GM23338 (cell line): Measurements from ENCODE around the gene STRA8. TPM values are rescaled to one million over a fixed set of nuclear protein-coding genes. Genes with fewer than 3 reads are reported as not detected.

ENCODE experiments used
- ATAC-seq: fragments of 200-7000 bp; cut with Tn5 transposase; 3 replicates; pipeline ENCODE4 v1.9.1; 2020
- DNase-seq: peaks from one replicate; pipeline ENCODE4 v3.0.0-alpha.2; 2015; ENCODE audit warnings: low spot score
- H2AFZ ChIP-seq: fragments of 200-600 bp; sonication (generic); 2 replicates; pipeline ENCODE4 v1.8.0; 2016; ENCODE audit warnings: antibody characterized with exemption, mild to moderate bottlenecking, moderate library complexity
- H3F3A ChIP-seq: fragments of 200-600 bp; sonication (generic); replicated peaks from 2 replicates; pipeline ENCODE4 v1.8.0; 2017; ENCODE audit warnings: antibody characterized with exemption, mixed run types, low read depth
- H3K27ac ChIP-seq: fragments of 200-600 bp; sonication (generic); 2 replicates; pipeline ENCODE4 v1.6.1; 2016; ENCODE audit warnings: low read depth
- H3K27me3 ChIP-seq: fragments of 200-600 bp; sonication (generic); 2 replicates; pipeline ENCODE4 v1.8.0; 2016; ENCODE audit warnings: mild to moderate bottlenecking, mixed run types, moderate library complexity; ENCODE audit not compliant: insufficient read depth
- H3K36me3 ChIP-seq: fragments of 200-600 bp; sonication (generic); 2 replicates; pipeline ENCODE4 v1.8.0; 2016; ENCODE audit warnings: mild to moderate bottlenecking; ENCODE audit not compliant: insufficient read depth
- H3K4me1 ChIP-seq: fragments of 200-600 bp; sonication (generic); 2 replicates; pipeline ENCODE4 v1.8.0; 2016; ENCODE audit warnings: mild to moderate bottlenecking, moderate library complexity; ENCODE audit not compliant: insufficient read depth
- H3K4me2 ChIP-seq: fragments of 200-600 bp; sonication (generic); 2 replicates; pipeline ENCODE4 v1.7.1; 2017; ENCODE audit warnings: mixed run types
- H3K4me3 ChIP-seq: fragments of 200-600 bp; sonication (generic); 2 replicates; pipeline ENCODE4 v1.6.1; 2016; ENCODE audit warnings: mixed run types
- H3K79me2 ChIP-seq: fragments of 200-600 bp; sonication (generic); replicated peaks from 2 replicates; pipeline ENCODE4 v1.8.0; 2017; ENCODE audit warnings: mild to moderate bottlenecking; ENCODE audit not compliant: insufficient read depth
- H3K9me2 ChIP-seq: fragments of 200-600 bp; sonication (generic); 2 replicates; pipeline ENCODE4 v1.8.0; 2017; ENCODE audit not compliant: insufficient read depth
- H4K20me1 ChIP-seq: fragments of 200-600 bp; sonication (generic); replicated peaks from 2 replicates; pipeline ENCODE4 v1.8.0; 2017; ENCODE audit warnings: mild to moderate bottlenecking; ENCODE audit not compliant: insufficient read depth
- H3K27ac Mint-ChIP-seq: 2 replicates; pipeline ENCODE4 v1.8.0; 2020; ENCODE audit warnings: inconsistent platforms, mild to moderate bottlenecking, moderate library complexity, mixed read lengths
- H3K27me3 Mint-ChIP-seq: 3 replicates; pipeline ENCODE4 v1.8.0; 2022; ENCODE audit warnings: low read depth, mild to moderate bottlenecking, moderate library complexity, mixed read lengths, inconsistent platforms; ENCODE audit not compliant: insufficient read depth, poor library complexity
- H3K36me3 Mint-ChIP-seq: 3 replicates; pipeline ENCODE4 v1.8.0; 2021; ENCODE audit warnings: low read depth, mild to moderate bottlenecking, inconsistent platforms, moderate library complexity, mixed read lengths
- H3K4me1 Mint-ChIP-seq: 3 replicates; pipeline ENCODE4 v1.8.0; 2020; ENCODE audit warnings: mild to moderate bottlenecking, inconsistent platforms, mixed read lengths
- H3K4me3 Mint-ChIP-seq: 3 replicates; pipeline ENCODE4 v1.8.0; 2021; ENCODE audit warnings: moderate library complexity, mild to moderate bottlenecking, inconsistent platforms, mixed read lengths
- H3K9me3 Mint-ChIP-seq: 3 replicates; pipeline ENCODE4 v1.8.0; 2020; ENCODE audit warnings: moderate library complexity, mild to moderate bottlenecking, inconsistent platforms, mixed read lengths
- CTCF ChIP-seq, 2 experiments: fragments of 200-600 bp in 1 of 2; sonication (generic) in 1 of 2; conservative IDR thresholded peaks; 2 replicates each; pipeline versions ENCODE4 v1.5.1 to v1.6.1; 2016 to 2017; ENCODE audit warnings: antibody characterized with exemption in 2 of 2, low read depth in 2 of 2, mild to moderate bottlenecking in 2 of 2, moderate library complexity in 1 of 2
- EZH2 ChIP-seq: fragments of 200-600 bp; sonication (generic); IDR thresholded peaks from one replicate; pipeline ENCODE4 v1.8.0; 2017; ENCODE audit warnings: antibody characterized with exemption, mild to moderate bottlenecking, low read depth; ENCODE audit not compliant: unreplicated experiment
- NANOG ChIP-seq: IDR thresholded peaks from 2 replicates; pipeline ENCODE4 v1.6.1; 2016; ENCODE audit warnings: antibody characterized with exemption, borderline replicate concordance
- POLR2AphosphoS5 ChIP-seq: IDR thresholded peaks from 2 replicates; pipeline ENCODE4 v1.6.1; 2016; ENCODE audit warnings: antibody characterized with exemption, low read depth
- REST ChIP-seq: IDR thresholded peaks from one replicate; pipeline ENCODE4 v1.6.1; 2018; ENCODE audit warnings: antibody characterized with exemption; ENCODE audit not compliant: unreplicated experiment
- STAT1 ChIP-seq: IDR thresholded peaks from one replicate; pipeline ENCODE4 v1.6.1; 2016; ENCODE audit warnings: antibody characterized with exemption; ENCODE audit not compliant: unreplicated experiment
- ZNF114 ChIP-seq: fragments of 250-450 bp; sonication (Bioruptor Pico); IDR thresholded peaks from 2 replicates; pipeline ENCODE4 v1.5.0; 2020; ENCODE audit warnings: mild to moderate bottlenecking, moderate library complexity
- ZNF331 ChIP-seq: fragments of 250-450 bp; sonication (Bioruptor Pico); IDR thresholded peaks from 2 replicates; pipeline ENCODE4 v1.5.0; 2020; ENCODE audit warnings: low read depth, mild to moderate bottlenecking, moderate library complexity
- polyA plus RNA-seq: library from polyadenylated mRNA; unstranded; fragments of >200 nt; fragmentation: Nextera tagmentation; extraction: Ambion mirVana; gene quantifications from 2 replicates; pipeline ENCODE4 v1.2.1, GENCODE V29; 2016
- total RNA-seq: library from RNA; depleted of rRNA; stranded (reverse); fragments of >200 nt; shearing (Covaris generic); gene quantifications from 2 replicates; pipeline ENCODE4 v1.2.3, GENCODE V29; 2014

STRA8 gene
- total and polyA plus RNA-seq, 2 experiments from 2014 or later = not detected

GRCh38 chr7:135236727-135237126 is 3.1 kb downstream of the STRA8 start:
- no peaks in the 10 kb centered on the region for H3K27me3 ChIP-seq
- TF ChIP-seq NANOG = no peak
- TF ChIP-seq STAT1 = no peak
- no peak for TF ChIP-seq POLR2AphosphoS5
- TF ChIP-seq ZNF331 (CRISPR knock-in tag) = no peak
- TF ChIP-seq CTCF (conservative IDR thresholded peaks at IDR 0.05; ENCODE audit: low read depth in 2 of 2) = no peak
- no peak for TF ChIP-seq EZH2
- TF ChIP-seq ZNF114 (CRISPR knock-in tag) = no peak
- TF ChIP-seq REST = no peak
- ATAC-seq = no peak

GRCh38 chr7:135238112-135238744 is 4.6 kb downstream of the STRA8 start:
- DNase-seq = peak; percentile 69
- H3K4me3 Mint-ChIP-seq = no peak overlapping the region
- no peak overlapping the region for H3K4me2 ChIP-seq

More at GRCh38 chr7:135236727-135237126, 3.1 kb downstream of the STRA8 start:
- Mint-ChIP-seq H3K27ac (no peak overlapping the region), H3K4me3 (no peak overlapping the region), H3K9me3 (no peaks in the 10 kb centered on the region), H3K27me3 (peaks cover 4% of the 10 kb centered on the region), H3K4me1 (peaks cover 21% of the 10 kb centered on the region), H3K36me3 (no peaks in the 10 kb centered on the region; the same call in 2 of the 3 replicates)
- peaks cover 15% of the 10 kb centered on the region; the same call in 1 of the 2 replicates for H3K4me1 ChIP-seq
- DNase-seq = no peak
- 0 out of 2 replicates have a peak, but pooled peaks cover 3% of the 10 kb centered on the region for H3F3A ChIP-seq
- no peak overlapping the region for H3K4me3 ChIP-seq
- H3K9me2 ChIP-seq = 0 out of 2 replicates have a peak, but pooled peaks cover 3% of the 10 kb centered on the region
- no peak overlapping the region for H3K27ac ChIP-seq
- H4K20me1 ChIP-seq = no peaks in the 10 kb centered on the region
- H3K36me3 ChIP-seq = no peaks in the 10 kb centered on the region
- no peaks in the 10 kb centered on the region for H3K79me2 ChIP-seq
- H3K4me2 ChIP-seq = no peak overlapping the region
- H2AFZ ChIP-seq = peak overlapping the region; percentile 43; the same call in 1 of the 2 replicates

More at GRCh38 chr7:135238112-135238744, 4.6 kb downstream of the STRA8 start:
- peak overlapping the region; percentile 90 for H2AFZ ChIP-seq
- H3K4me1 ChIP-seq = peaks cover 15% of the 10 kb centered on the region; the same call in 1 of the 2 replicates
- 0 out of 2 replicates have a peak, but pooled peaks cover under 1% of the 10 kb centered on the region for H3F3A ChIP-seq
- no peak overlapping the region for H3K27ac Mint-ChIP-seq
- peaks cover 26% of the 10 kb centered on the region for H3K4me1 Mint-ChIP-seq
- ATAC-seq = peak; percentile 81
- no peaks in the 10 kb centered on the region for H3K79me2 ChIP-seq
- H3K9me3 Mint-ChIP-seq = no peaks in the 10 kb centered on the region
- H3K9me2 ChIP-seq = 0 out of 2 replicates have a peak, but pooled peaks cover 3% of the 10 kb centered on the region
- no peaks in the 10 kb centered on the region for H3K36me3 ChIP-seq
- H3K36me3 Mint-ChIP-seq = no peaks in the 10 kb centered on the region; the same call in 2 of the 3 replicates
- peaks cover 5% of the 10 kb centered on the region for H3K27me3 Mint-ChIP-seq
- TF ChIP-seq CTCF (conservative IDR thresholded peaks at IDR 0.05; ENCODE audit: low read depth in 2 of 2) (peak; percentile 77), ZNF114 (CRISPR knock-in tag) (peak; percentile 52; the same call in 1 of the 2 replicates), REST (no peak), EZH2 (no peak), STAT1 (no peak)
- H4K20me1 ChIP-seq = no peaks in the 10 kb centered on the region
- H3K27ac ChIP-seq = no peak overlapping the region
- no peak overlapping the region for H3K4me3 ChIP-seq
- H3K27me3 ChIP-seq = no peaks in the 10 kb centered on the region
